ENCODE measurements around the gene ACOT4. TPM values are rescaled to one million over a fixed set of nuclear protein-coding genes. Genes with fewer than 3 reads are reported as not detected.
"Not testable (repeated sequence)": the region's sequence is repeated elsewhere in the genome, so short reads cannot be mapped to it uniquely, and the experiment has no call there.

ACOT4 gene
- total and polyA plus RNA-seq, 2 of the 8 experiments (the other 6 are each of a cell fraction or from before 2014, with no cell fraction given): 0.80 to 1.1 TPM

DNA sequence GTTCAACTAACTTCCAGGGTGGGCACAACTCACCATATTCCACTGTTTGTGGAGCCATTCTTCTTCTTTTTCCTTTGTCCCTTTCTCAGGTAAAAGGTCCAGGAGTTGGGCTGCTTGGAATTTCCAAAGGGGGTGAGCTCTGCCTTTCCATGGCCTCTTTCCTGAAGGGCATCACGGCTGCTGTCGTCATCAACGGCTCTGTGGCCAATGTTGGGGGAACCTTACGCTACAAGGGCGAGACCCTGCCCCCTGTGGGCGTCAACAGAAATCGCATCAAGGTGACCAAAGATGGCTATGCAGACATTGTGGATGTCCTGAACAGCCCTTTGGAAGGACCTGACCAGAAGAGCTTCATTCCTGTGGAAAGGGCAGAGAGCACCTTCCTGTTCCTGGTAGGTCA, 48.7 kb upstream of the ACOT4 start:
- H2AK5ac ChIP-seq (ENCODE audit: low read depth, low read length); H3K4me1 ChIP-seq (replicated peaks in 1 of 4; ENCODE audit: control insufficient read depth in 3 of 4, insufficient read depth in 4 of 4, low read length in 3 of 4); H3K36me3 ChIP-seq (ENCODE audit: control insufficient read depth in 2 of 4, insufficient read depth in 4 of 4, low read length in 3 of 4); H3K4me2 ChIP-seq (ENCODE audit: insufficient read depth in 1 of 2, low read depth in 2 of 2, low read length in 2 of 2); H3K23me2 ChIP-seq (ENCODE audit: low read depth, low read length); H3K56ac ChIP-seq (replicated peaks; ENCODE audit: insufficient read length, low read depth, low read length); H3K9me3 ChIP-seq (ENCODE audit: insufficient read depth in 2 of 2, low read depth in 1 of 2, low read length in 1 of 2); H3K27ac ChIP-seq (ENCODE audit: low read depth, low read length); H2BK15ac ChIP-seq (ENCODE audit: low read length); H3K4ac ChIP-seq (replicated peaks; ENCODE audit: insufficient read length, low read depth, low read length); H2BK5ac ChIP-seq (ENCODE audit: low read depth, low read length); H2BK12ac ChIP-seq (ENCODE audit: low read depth, low read length); H4K5ac ChIP-seq (ENCODE audit: insufficient read length, low read depth, low read length); H3K27me3 ChIP-seq (replicated peaks in 1 of 4; ENCODE audit: control insufficient read depth in 3 of 4, extremely low read depth in 1 of 4, insufficient read depth in 3 of 4, low read length in 3 of 4); H3K9ac ChIP-seq (replicated peaks in 1 of 4; ENCODE audit: extremely low read depth in 1 of 4, low read depth in 3 of 4, low read length in 3 of 4); H3K23ac ChIP-seq (ENCODE audit: insufficient read length); H3K79me1 ChIP-seq (ENCODE audit: low read depth, low read length); H3K79me2 ChIP-seq (ENCODE audit: control insufficient read depth in 1 of 2, insufficient read depth in 2 of 2, low read length in 2 of 2); H3K14ac ChIP-seq (ENCODE audit: insufficient read length); H4K91ac ChIP-seq (replicated peaks; ENCODE audit: insufficient read length, low read length); H2AFZ ChIP-seq (ENCODE audit: low read length); H2BK20ac ChIP-seq (ENCODE audit: low read length); H4K8ac ChIP-seq (ENCODE audit: extremely low read depth, insufficient read depth, low read length); POLR2A ChIA-PET (ENCODE audit: partially characterized antibody); H3K18ac ChIP-seq (ENCODE audit: extremely low read depth, low read length); H2BK120ac ChIP-seq (replicated peaks; ENCODE audit: low read depth, low read length); H4K20me1 ChIP-seq (replicated peaks in 1 of 2; ENCODE audit: control insufficient read depth in 1 of 2, insufficient read depth in 2 of 2, low read length in 2 of 2); H3K4me3 ChIP-seq (ENCODE audit: extremely low read depth in 1 of 4, insufficient read depth in 2 of 4, low read depth in 3 of 4, low read length in 4 of 4): not testable (repeated sequence)
- 48% methylated on average over 4 of the region's 7 CpGs; no CpG with 5 or more reads in 1 of the 2 experiments for WGBS, 2 experiments (ENCODE audit: extremely low coverage in 1 of 2, insufficient coverage in 1 of 2, insufficient read length in 1 of 2, insufficient replicate concordance in 2 of 2, low coverage in 1 of 2, low lambda C conversion rate in 2 of 2, missing lambda C conversion rate in 1 of 2)
- TF ChIP-seq, protein P1, sequence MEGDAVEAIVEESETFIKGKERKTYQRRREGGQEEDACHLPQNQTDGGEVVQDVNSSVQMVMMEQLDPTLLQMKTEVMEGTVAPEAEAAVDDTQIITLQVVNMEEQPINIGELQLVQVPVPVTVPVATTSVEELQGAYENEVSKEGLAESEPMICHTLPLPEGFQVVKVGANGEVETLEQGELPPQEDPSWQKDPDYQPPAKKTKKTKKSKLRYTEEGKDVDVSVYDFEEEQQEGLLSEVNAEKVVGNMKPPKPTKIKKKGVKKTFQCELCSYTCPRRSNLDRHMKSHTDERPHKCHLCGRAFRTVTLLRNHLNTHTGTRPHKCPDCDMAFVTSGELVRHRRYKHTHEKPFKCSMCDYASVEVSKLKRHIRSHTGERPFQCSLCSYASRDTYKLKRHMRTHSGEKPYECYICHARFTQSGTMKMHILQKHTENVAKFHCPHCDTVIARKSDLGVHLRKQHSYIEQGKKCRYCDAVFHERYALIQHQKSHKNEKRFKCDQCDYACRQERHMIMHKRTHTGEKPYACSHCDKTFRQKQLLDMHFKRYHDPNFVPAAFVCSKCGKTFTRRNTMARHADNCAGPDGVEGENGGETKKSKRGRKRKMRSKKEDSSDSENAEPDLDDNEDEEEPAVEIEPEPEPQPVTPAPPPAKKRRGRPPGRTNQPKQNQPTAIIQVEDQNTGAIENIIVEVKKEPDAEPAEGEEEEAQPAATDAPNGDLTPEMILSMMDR (IDR thresholded peaks at IDR 0.05; ENCODE audit: control extremely low read depth in 1 of 3, insufficient read depth in 1 of 3, low read depth in 1 of 3, low read length in 3 of 3): peak in 2 of 3 experiments; percentile 12 to 21; a peak in 3 of 4 replicates
- DNase-seq (ENCODE audit: low read depth in 1 of 2, low spot score in 2 of 2) (peak in 1 of 2 experiments; percentile 75), FAIRE-seq (peak; percentile 100)
- CTCF ChIA-PET (ENCODE audit: partially characterized antibody): interaction anchor here (1.9 kb wide), 1 partner anchor 90 kb away, joined by 4 read pairs; no protein-coding TSS in a partner anchor

Measured in H1 (cell line).